Measurements from ENCODE around the gene TEC. TPM values are rescaled to one million over a fixed set of nuclear protein-coding genes. Genes with fewer than 3 reads are reported as not detected.

Gene TEC
- total and polyA plus RNA-seq, 2 of the 8 experiments (the other 6 are each of a cell fraction or from before 2014, with no cell fraction given), result 0.73 to 1.8 TPM

DNA sequence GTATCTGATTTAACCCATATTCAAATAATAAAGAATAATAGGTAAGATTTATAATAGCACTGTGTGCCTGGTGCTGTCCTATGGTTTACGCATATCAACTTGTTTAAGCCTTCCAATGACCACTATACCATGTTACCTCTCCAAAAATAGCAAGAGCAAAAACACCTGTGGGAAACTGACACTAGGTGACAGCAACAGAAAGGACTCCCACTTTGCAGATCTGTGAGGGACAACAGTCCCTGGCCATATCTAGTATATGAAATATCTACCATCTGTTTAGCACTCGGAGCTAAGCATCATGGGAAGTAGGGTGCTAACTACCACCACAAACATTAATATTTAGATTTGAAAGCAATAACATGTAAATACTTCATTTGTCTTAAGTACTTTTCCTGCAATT lies 79.9 kb downstream of the TEC start (continued):
- TF ChIP-seq EP300 (IDR thresholded peaks at IDR 0.05; ENCODE audit: borderline replicate concordance in 1 of 2, low read depth in 2 of 2, low read length in 2 of 2) (no peak), CBX5 (IDR thresholded peaks at IDR 0.05; ENCODE audit: low read depth, low read length) (no peak), SUZ12 (IDR thresholded peaks at IDR 0.05; ENCODE audit: low read length) (no peak), SIN3A (conservative IDR thresholded peaks at IDR 0.05 in 1 of 2, IDR thresholded peaks at IDR 0.05 in 1 of 2; ENCODE audit: low read depth in 1 of 2, low read length in 2 of 2) (no peak), GABPA (IDR thresholded peaks at IDR 0.05; ENCODE audit: borderline replicate concordance, insufficient read depth, low read length) (no peak), EGR1 (IDR thresholded peaks at IDR 0.05; ENCODE audit: borderline replicate concordance, low read depth, low read length) (no peak), SIX5 (IDR thresholded peaks at IDR 0.05; ENCODE audit: low read depth, low read length) (no peak), TEAD4 (IDR thresholded peaks at IDR 0.05; ENCODE audit: low read depth, low read length) (no peak), RAD21 (IDR thresholded peaks at IDR 0.05 in 1 of 2, conservative IDR thresholded peaks at IDR 0.05 in 1 of 2; ENCODE audit: low read depth in 2 of 2, low read length in 2 of 2) (no peak), SAP30 (IDR thresholded peaks at IDR 0.05; ENCODE audit: insufficient read depth, insufficient replicate concordance, low read length) (no peak), TBP (IDR thresholded peaks at IDR 0.05; ENCODE audit: low read depth, low read length) (no peak)

All from H1 (cell line).